Amniotic epithelial cell (primary cell): Measurements from ENCODE around the gene HOXC9.
A peak's percentile ranks its signal among the peaks of the same experiment; 100 is the strongest.

Source experiments
- DNase-seq: peaks from one replicate; pipeline ENCODE4 v3.0.0-alpha.2; 2010; ENCODE audit warnings: low read depth

The HOXC9 gene

DNA sequence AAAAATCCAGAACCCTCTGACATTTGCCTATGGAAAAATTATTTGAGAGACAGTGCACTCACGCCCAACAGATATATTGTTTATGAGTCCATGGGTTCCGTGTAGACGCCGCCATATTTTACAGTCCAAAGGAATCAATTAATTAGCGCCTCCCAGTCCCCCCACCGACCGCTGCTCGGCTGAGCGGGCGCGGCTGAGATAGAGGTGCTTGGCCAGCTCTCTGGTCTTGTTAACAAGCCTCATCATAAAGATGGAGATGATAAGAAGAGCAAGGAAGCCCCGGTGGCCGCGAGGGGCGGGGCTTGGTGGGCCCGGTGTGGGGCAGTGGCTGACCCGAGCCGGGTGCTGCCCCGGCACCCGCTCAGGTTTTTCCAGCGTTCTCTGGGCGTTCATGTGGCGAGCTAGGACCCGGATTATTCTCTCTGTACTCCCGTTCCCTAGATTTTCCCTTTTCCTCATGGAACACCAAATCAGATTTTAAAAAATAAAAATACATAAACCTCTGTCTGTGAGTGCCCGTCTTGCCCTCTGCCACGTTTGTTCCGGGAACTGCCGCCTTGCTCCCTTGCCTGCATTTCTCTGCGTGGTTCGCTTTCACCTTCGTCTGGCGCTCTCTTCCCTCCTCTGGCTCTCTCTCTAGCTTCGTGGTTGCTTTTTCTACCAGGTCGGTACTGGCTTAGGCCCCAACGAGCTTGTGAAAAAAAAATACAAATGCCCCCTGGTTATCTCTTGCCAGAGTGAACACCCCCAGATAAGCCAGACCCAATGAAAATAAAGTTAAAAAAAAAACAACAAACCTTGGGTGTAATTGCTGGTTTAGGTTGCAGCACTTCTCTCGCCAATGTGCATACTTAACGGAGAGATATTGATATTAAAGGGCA, 36.3 kb upstream of the HOXC9 start:
- DNase-seq = no peak

DNA sequence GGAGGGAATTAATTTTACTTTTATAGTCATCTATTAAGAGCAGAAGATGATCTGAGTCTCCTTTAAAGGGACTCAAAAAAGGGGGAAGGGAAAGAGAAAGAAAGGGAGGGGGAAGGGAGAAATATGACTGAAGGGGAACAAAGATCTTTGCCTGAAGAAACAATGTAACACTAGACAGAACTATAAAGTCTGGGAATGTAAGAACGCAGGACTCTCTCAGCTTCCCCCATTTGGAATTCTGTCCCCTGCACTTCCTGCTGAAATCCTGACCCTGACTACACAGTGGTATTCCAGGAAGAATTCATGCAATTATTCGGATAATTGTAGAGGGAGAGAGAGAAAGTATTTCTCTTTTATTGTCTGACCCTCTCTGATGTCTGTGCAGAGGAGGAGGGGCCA, 35.6 kb upstream of the HOXC9 start:
- no peak for DNase-seq

DNA sequence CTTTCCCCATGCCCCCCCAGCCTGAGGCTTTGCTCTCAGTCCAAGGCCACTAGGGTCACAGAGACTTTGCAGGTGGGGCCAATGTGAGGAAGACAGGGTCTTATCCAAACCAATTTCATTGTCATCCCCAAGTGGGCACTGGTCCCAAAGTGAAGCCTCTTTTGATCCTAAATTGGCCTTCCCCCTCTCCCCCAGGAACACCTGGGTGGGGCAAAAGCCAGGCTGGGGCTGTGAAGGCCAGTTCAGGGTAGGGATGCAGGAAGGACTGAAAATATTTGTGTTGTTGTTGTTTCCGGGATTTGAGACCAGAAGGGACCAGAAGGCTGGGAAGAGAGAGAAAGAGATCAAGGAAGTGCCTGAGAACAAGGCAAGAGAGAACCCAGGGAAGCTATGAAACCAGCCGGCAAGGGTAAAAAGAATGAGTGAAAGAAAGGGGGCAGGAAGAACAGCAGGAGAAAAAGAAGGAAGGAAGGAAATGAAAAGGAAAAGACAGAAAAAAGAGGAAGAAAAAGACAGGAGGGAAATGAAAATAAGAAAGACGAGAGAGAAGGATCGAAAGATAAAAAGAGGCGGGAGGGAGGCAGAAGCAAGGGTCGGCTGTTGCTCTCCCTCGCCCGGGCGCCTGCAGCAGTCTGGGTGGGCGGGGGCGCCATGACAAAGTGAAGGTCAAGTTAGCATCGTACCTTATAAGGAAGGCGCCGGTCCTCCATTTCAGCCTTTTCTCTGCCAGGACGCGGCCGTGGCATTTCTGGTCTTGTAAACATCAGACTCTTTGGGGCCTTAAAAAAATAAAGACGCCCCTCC, 34.5 kb upstream of the HOXC9 start:
- no peak for DNase-seq

DNA sequence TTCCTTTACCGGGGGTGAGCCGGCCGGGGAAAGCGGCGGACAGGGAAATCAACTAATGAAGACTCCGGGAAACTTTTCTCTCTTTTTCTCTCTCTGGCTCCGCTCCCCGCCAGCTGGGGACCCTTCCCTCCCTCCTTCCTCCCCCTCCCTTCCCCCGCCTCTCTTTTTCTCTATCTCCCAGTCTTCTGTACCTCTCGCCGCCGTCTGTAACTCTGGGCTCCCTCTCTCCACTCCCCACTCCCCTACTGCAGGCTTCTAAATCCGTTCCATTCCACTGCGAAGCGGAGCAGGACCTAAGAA, 33.9 kb upstream of the HOXC9 start:
- DNase-seq = no peak

DNA sequence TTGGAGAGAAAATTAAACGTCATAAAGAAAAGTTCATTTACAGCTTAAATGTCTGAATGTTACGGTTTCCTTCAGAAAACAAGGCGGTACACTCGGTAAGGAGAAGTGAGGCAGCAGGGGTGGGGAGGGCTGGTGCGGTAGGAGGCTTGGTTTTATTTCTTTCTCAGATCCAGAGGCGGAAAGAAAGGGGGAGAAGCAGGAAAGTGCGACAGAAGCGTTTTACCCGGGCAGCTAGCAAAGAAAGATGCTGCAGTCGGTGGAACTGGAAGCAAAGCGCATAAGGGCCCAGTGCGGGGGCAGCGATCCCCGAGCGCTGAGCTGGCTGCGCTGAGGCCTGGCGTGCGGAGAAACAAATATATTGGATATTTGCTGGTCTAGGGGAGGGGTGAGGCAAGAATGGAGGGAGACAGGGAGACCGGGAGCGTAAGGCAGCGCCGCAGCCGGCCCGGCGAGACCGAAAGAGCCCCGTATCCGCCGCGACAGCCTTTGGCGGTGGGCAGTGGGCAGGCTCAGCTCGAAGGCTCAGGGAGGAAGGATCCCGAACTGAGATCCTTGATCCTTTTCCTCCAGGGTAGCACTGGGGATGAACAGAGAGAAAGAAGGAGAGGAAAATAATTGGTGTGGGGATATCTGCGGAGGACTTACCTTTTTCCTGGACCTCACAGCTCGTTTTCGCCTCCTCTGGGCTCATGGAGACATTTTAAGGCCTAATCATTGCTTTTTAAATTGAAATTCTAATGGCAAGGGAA, 33.4 kb upstream of the HOXC9 start:
- DNase-seq = no peak

DNA sequence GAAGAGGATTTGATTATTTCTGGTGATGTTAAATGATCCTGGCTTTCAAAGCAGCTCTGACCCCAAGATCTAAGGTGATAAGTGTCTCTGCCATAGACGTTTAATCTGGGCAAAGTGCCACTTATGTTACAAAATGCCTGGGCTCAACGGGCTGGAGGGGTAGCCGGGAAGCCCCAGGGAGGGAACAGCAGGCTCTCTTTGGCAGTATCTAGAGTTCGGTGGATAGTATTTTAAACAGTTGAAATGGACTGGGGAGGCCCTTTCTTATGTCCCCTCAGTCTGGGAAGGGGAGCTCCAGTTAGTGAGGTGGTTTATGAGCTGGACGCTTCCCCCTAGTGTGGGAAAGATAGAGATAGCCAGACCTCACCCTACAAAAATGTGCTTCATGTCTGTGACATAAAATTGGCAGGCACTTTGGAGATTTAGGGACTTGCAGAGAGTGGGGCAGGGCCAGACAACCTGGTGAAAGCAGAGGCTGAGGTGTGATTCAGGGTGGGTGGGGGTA, 32.5 kb upstream of the HOXC9 start:
- DNase-seq = no peak

DNA sequence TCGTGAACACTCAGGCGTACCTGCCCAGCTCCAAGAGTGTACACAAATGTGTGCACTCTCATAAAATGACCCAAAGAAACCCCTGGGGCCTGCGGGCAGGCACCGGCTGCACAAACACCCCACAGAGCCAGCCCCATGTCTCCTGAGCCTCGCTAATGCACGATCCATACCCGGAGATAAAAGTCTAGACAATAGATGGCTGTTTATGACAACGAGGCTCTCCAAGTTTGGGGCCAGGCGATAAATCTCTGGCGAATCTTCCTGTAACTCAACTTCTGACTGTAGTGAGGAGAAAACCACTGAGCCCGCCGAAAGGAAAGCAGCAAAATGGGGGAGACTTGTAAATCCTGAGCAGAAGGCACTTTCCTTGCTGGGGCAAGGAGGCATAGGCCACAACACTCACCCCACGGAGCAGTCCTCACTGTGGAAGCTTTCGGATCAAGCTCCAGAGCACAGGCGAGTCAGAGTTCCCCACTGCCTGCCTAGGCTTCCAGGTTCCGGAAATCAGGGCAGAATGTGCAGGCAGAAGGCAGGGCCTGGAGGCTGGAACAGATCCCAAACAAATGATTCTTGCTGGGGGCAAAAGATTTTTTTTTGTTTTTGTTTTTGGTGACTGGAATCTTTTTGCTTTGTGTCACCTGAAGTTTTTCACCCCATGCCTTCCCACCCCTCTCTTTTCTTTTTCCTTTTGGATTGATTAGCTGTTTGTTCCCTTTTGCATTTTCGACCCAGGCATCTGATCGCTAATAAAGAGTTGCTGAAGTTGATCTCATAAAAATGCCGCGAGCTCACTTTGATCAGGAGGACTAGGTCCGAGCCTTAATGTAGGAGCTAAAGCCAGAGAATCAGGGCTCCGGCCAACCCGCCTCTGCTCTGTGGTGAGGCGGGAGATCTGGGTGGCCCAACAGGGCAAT, 31.5 kb upstream of the HOXC9 start:
- no peak for DNase-seq

DNA sequence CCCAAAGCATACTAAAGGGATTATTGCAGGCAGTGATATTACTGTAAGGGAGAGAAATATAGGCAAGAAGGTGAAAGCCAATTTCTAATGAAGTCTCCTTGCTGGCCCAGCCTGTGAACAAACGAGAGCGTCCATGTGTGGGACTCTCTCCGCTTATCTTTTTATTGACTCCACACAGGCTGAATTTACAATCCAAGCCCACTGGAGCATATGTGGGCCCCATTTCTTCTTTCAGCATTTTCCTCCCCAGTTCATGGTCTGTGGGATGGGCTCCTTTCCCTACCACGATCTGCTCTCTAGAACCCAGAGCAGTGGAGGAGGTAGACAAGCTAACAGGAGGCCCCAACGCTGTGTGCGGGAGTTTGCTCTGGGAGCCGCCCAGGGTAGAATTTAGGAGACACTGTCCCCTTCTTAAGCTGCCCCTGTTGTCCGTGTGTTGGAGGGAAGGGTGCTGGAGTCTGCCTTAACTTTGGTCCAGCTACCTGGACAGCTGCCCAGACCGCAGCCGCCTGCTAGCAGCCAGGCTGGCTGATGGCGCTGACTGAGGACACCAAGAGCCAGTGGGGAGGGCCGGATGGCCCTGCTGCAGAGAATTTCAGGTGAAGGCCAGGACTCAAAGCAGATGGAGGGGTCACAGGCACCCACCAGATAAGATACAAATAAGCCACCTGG, 30.2 kb upstream of the HOXC9 start:
- DNase-seq = no peak

DNA sequence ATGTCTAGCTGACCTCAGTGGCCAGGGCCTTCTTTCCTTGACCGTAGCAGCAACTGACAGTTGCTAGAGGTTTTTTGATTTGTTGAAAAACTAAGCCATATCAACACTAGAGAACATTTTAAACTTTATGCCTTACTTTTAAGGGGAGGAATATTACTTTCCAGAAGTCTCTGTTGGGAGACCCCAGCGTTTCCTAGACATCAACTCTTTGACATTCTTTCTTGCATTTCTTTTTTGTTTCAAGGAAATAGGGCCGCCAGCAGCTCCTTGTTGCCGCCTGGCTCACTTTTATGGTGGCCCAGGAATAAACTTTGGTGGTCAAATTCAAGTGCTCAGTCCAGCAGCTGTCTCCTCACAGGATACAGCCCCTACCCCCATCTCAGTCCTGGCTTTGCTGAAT, 29.5 kb upstream of the HOXC9 start:
- no peak for DNase-seq

DNA sequence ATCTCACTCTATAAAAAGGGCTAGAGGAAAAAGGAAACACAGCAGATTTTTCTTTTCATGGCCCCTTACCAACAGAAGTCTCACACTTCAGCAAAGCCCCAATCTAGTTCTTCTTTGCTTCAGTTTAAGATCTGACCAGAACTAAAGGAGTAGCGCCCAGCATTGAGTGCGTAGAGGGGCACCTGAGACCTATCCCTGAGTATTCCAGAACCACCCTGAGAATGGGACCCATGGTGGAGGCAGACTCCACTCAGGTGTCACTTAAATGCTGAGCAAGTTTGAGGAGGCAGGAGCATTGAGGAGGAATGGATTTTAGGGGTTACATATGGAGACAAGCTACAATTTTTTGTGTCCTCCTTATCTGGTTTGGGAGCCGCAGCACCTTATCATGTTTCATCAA, 28.8 kb upstream of the HOXC9 start:
- no peak for DNase-seq

DNA sequence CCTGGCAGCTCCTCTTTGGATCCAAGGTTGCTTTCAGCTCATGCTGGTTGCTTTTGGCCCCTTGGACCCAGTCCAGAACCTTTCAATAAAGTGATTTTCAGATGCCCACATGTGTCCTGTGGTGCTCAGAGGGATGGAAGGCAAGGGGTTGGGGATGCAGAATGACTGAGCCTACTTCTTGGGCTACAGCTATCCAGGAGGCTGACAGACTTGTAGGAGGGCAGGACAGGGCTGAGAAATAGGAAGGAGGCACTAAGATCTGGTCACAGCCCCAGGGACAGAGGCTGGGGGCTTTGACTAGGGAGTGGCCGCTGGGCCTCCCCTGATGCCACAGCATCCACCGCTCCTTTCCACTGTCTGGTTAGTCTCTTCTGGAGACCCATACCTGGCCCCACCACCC, 28.3 kb upstream of the HOXC9 start:
- no peak for DNase-seq

DNA sequence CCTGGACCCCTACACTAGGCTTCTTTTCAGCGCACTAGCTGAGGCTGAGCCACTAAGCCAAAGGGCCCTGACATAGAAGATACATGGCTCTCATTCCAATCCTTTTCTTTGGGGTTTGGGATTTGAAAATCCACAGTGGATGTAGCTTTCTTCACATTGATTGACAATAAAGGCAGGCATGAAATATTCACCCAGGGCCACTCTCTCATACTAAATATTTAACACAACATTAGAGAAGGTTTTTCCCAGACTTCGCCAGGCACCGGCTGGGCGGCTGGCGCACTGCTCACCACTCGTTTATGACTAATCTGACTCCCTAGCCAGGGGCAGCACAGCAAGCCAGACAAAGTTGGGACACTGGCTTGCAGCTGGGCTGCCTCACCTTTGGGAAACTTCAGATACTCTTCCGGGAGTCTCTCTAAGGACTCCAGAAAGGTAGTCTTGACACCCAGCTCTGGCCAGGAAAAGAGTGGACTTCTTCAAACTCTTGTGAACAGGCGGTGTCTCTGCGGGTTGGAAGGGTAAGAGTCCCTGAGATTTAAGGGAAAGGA, 27.7 kb upstream of the HOXC9 start:
- DNase-seq = peak; percentile 18

DNA sequence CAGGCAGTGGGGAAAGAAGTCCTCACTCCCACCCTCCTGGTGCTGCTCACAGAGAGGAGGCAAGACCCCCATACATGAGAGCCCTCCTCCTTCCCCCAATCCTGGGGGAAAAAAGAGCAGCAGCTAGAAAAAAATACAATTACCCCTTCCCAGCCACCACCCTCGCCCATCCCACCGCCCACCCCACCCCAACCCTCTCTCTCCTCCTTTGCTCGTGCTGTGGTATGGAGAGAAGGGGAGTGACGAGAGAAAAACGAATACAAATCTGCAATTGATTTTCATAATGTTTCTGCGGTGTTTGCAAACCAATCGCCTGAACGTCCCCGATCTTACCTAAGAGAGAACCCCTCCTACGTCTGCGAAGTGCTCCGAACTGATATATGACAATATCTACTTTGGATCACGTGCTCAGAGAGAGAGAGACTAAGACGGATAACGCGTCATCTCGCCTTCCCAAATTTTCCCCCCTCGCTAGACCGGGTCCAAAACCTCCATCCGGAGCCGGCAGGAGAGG, 27.2 kb upstream of the HOXC9 start, which contains the start of gene HOXC11:
Gene HOXC11 (plus strand): TSS at position 405 of the 514 bp plus-strand sequence. CDS start 116 bp downstream, outside the sequence.
- DNase-seq = no peak

DNA sequence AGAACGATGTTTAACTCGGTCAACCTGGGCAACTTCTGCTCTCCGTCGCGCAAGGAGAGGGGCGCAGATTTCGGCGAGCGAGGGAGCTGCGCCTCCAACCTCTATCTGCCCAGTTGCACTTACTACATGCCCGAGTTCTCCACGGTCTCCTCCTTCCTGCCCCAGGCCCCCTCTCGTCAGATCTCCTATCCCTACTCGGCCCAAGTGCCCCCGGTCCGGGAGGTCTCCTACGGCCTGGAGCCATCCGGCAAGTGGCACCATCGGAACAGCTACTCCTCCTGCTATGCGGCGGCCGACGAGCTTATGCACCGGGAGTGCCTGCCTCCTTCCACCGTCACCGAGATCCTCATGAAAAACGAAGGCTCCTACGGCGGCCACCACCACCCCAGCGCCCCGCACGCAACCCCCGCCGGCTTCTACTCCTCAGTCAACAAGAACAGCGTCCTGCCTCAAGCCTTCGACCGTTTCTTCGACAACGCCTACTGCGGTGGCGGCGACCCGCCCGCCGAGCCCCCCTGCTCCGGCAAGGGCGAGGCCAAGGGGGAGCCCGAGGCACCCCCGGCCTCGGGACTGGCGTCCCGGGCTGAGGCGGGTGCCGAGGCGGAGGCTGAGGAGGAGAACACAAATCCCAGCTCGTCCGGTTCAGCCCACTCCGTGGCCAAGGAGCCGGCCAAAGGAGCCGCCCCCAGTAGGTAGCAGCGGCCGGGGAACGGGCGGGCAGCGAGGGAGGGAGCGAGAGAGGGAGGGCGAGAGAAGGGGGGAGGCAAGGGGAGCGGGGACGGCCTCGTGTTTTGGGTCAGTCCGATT, 26.5 kb upstream of the HOXC9 start:
- no peak for DNase-seq

DNA sequence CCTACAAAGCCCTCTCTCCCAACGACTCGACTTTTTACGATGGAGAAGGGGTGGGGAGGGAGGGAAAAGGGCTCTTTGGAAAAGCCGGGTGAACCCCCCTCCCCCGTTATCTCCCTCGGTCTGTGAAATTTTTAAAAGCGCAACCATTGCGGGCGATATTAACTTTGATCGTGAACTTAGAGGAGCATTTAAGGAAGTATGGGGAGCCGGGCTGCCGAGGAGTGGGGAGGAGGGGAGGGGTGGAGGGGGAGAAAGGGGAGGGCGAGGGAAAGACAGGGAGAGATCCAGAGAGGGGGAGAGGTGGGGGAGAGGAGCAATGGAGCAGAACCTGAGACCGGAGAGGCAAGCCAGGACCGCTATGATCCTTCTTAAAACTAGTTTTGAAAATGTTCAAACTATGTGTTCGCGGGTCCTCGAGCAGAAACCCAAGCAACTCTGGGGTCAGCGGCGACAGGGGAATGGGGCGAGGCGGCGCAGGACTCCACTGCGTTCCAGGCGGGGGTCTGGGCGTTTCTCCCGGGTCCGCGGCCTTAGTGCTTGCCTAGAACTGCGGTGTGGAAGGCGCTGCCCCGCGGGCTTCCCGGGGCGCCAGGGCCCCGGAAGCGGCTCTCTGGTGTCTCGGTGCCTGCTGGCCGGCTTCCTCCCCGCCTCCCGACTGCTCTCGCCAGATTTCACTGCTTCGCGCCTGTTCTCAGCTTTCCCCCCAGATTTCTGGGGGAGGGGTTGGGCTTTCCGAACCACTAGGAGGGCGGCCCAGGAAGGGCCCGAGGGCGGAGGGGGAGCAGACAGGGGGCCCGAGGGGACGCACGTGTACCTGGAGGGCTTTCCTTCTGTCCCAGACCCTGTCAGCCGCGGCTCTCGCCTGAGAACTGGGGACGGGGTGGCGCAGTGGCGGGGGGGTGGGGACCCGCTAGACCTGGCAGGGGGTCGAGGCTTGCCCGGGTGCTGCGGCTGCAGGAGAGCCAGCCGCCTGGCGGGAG, 25.6 kb upstream of the HOXC9 start, which contains the start of gene HOTAIR:
Gene HOTAIR (minus strand): TSS at position 871 of the 980 bp plus-strand sequence.
- DNase-seq = no peak

DNA sequence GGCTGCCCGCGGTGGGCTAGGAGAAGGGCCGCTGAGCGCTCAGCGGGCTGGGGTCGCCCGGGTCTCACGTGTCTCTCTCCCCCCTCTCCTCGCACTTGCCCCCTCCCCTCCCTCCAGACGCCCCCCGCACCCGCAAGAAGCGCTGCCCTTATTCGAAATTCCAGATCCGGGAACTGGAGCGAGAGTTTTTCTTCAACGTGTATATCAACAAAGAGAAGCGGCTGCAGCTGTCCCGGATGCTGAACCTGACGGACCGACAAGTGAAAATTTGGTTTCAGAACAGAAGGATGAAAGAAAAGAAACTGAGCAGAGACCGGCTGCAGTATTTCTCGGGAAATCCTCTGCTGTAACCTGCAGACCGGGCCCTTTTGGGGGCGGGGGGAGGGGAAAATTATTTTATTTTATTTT, 24.9 kb upstream of the HOXC9 start:
- DNase-seq = no peak

DNA sequence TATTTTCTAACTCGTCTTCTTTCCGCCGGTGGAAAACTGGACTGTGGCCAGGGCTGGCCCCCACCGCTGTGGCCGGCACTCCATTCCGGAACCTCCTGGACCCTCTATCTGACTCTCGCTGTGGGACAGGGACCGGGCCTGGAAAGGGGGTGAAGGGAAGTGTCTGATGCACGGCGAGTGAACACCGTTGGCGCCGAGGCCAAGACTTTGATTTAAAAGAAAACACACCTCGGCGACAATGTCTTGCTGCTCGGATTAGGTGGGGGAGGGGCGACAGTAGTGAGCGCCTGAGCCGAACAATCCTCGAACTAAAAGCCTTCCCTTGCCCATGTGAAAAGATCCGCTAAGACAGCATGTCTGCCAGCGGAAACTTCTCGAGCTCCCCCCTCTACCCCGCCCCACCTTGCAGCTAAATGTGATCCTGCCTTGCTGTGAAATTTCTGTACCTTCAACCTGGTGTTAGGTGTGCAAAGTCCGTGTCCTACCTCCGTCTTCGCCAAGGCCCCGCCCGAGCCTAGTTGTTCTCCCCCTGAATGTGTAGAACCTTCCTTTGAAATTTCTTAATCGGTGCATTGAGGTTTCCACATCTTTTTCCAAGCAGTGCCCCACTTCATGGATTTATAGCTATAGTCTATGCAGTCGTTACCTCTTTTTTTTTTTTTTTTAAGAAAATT, 24.3 kb upstream of the HOXC9 start:
- DNase-seq = no peak
